ENCODE measurements around the gene AVEN.

The AVEN gene

GRCh38 chr15:33852570-33852969 lies 186.4 kb downstream of the AVEN start:
- H3K4me1 Mint-ChIP-seq: no peaks in the 10 kb centered on the region
- no peaks in the 10 kb centered on the region for H3K36me3 Mint-ChIP-seq
- H3K4me3 Mint-ChIP-seq: no peak overlapping the region
- no peak for ATAC-seq (ENCODE audit: low read depth)
- no peaks in the 10 kb centered on the region for H3K27me3 Mint-ChIP-seq
- no peak for DNase-seq (ENCODE audit: low spot score in 2 of 2)
- no peak overlapping the region for H3K27ac Mint-ChIP-seq
- no peaks in the 10 kb centered on the region for H3K9me3 Mint-ChIP-seq

GRCh38 chr15:33852094-33852493 lies 186.9 kb downstream of the AVEN start:
- Mint-ChIP-seq H3K27me3 (no peaks in the 10 kb centered on the region), H3K4me1 (no peaks in the 10 kb centered on the region), H3K9me3 (no peaks in the 10 kb centered on the region), H3K36me3 (no peaks in the 10 kb centered on the region), H3K4me3 (no peak overlapping the region), H3K27ac (no peak overlapping the region)
- DNase-seq (ENCODE audit: low spot score in 2 of 2): no peak
- no peak for ATAC-seq (ENCODE audit: low read depth)

DNA sequence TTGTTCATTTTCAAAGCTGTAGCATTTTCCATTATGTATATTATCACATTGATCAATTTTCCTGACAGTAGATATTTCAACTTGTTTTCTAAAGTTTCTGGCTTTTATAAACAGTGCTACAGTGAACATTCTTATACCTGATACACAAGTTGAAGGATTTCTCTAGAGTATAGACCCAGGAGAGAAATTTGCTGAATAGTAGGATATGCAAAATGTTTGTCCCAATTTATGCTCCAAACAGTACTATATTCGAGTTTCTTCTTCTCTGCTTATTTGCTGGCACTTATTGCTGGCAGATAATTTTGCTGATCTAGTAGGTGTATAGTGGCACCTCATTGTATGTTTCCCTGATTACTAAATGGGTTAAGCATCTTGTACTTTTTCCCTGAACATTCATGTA lies 187.9 kb downstream of the AVEN start:
- no peak overlapping the region for H3K4me3 Mint-ChIP-seq
- H3K4me1 Mint-ChIP-seq: no peaks in the 10 kb centered on the region
- DNase-seq (ENCODE audit: low spot score in 2 of 2) (no peak), ATAC-seq (ENCODE audit: low read depth) (no peak)
- H3K27me3 Mint-ChIP-seq: no peaks in the 10 kb centered on the region
- H3K36me3 Mint-ChIP-seq: no peaks in the 10 kb centered on the region
- H3K27ac Mint-ChIP-seq: no peak overlapping the region
- H3K9me3 Mint-ChIP-seq: no peaks in the 10 kb centered on the region

GRCh38 chr15:33848011-33848410 lies 191.0 kb downstream of the AVEN start:
- H3K27ac Mint-ChIP-seq: no peak overlapping the region
- ATAC-seq (ENCODE audit: low read depth): no peak
- no peaks in the 10 kb centered on the region for H3K36me3 Mint-ChIP-seq
- H3K27me3 Mint-ChIP-seq: no peaks in the 10 kb centered on the region
- H3K4me1 Mint-ChIP-seq: no peaks in the 10 kb centered on the region
- no peak overlapping the region for H3K4me3 Mint-ChIP-seq
- DNase-seq (ENCODE audit: low spot score in 2 of 2): no peak
- no peaks in the 10 kb centered on the region for H3K9me3 Mint-ChIP-seq

DNA sequence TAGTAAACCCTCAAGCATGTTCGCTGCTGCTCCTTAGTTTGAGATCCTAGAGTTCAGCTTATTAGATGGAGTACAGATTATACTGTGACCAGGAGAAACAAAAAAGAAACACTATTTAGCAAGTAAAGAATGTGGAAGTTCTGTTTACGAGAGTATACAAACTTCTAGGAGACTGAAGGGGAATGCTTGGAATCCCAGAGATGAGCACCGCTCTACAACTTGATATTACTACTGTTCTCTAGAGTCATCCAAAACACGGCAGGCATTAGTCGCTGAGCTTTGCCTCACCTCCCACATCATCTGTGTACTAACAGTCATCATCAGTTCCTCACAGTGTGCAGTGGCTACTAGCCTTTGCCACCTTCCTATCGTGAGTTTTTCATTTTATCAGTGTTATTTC lies 192.1 kb downstream of the AVEN start:
- H3K9me3 Mint-ChIP-seq: no peaks in the 10 kb centered on the region
- no peak overlapping the region for H3K4me3 Mint-ChIP-seq
- no peak overlapping the region for H3K27ac Mint-ChIP-seq
- H3K36me3 Mint-ChIP-seq: no peaks in the 10 kb centered on the region
- DNase-seq (ENCODE audit: low spot score in 2 of 2): no peak
- H3K4me1 Mint-ChIP-seq: no peaks in the 10 kb centered on the region
- no peak for ATAC-seq (ENCODE audit: low read depth)
- H3K27me3 Mint-ChIP-seq: no peaks in the 10 kb centered on the region

DNA sequence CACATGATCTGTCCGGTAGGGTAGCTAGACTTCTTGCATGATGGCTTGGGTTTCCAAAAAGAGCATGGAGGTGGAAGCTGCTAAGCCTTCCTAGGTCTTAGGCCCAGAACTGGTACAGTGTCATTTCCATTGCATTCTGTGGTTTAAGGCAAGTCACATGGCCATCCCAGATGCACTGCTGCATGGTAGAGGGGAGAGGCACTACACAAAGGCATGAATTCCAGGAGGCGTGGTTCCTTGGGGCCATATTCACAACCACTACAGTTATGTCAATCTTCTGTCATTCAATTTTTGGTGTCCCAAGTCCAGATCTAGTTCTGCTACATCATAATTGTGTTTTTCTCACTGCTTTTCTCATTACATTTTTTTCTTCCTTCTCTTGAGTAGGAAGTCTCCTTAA lies 192.9 kb downstream of the AVEN start:
- H3K4me3 Mint-ChIP-seq: no peak overlapping the region
- ATAC-seq (ENCODE audit: low read depth) (no peak), DNase-seq (ENCODE audit: low spot score in 2 of 2) (no peak)
- H3K27ac Mint-ChIP-seq: no peak overlapping the region
- H3K27me3 Mint-ChIP-seq: peaks cover 2% of the 10 kb centered on the region
- H3K4me1 Mint-ChIP-seq: no peaks in the 10 kb centered on the region
- H3K9me3 Mint-ChIP-seq: no peaks in the 10 kb centered on the region
- no peaks in the 10 kb centered on the region for H3K36me3 Mint-ChIP-seq

DNA sequence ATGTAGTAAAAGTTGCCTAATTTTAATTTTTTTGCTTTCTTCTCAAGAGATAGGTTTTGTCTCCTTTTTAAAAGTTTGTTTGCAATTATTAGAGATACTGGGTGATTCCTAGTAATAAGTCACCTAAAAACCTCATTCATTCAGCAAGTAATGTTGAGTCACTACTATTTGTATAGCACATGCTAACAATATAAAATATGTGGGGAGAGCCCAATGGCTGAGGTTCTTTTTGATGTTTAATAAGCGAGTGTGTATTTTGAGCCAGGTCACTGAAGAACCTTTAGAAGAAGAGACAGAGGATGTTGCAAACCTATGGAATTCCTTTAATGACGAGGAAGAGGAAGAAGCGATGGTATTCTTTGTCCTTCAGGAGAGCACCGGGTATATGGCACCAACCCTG lies 194.4 kb downstream of the AVEN start:
- H3K27ac Mint-ChIP-seq: no peak overlapping the region
- peaks cover 6% of the 10 kb centered on the region for H3K27me3 Mint-ChIP-seq
- no peaks in the 10 kb centered on the region for H3K4me1 Mint-ChIP-seq
- no peak for ATAC-seq (ENCODE audit: low read depth)
- no peaks in the 10 kb centered on the region for H3K36me3 Mint-ChIP-seq
- H3K9me3 Mint-ChIP-seq: no peaks in the 10 kb centered on the region
- no peak for DNase-seq (ENCODE audit: low spot score in 2 of 2)
- H3K4me3 Mint-ChIP-seq: no peak overlapping the region

DNA sequence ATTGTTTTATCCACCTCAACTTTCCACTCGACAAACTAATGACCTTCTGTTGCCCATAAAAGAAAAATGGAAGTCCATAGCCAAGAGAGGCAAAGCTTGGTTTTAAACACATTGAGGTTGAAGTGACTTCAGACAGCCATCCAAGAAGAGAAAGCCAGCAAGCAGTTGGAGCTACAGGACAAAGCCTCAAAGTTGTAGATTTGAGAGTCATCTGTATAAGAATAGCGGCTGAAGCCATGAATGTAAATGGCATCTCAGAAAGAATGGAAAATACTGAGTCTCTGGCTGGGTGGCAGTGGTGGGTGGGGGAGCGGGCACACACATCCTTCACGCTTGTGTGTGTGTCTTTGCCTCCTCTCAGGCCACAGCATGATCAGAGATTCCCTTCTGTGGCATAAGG lies 194.8 kb downstream of the AVEN start:
- peaks cover 7% of the 10 kb centered on the region for H3K27me3 Mint-ChIP-seq
- DNase-seq (ENCODE audit: low spot score in 2 of 2): no peak
- no peaks in the 10 kb centered on the region for H3K36me3 Mint-ChIP-seq
- H3K27ac Mint-ChIP-seq: no peak overlapping the region
- no peak overlapping the region for H3K4me3 Mint-ChIP-seq
- no peaks in the 10 kb centered on the region for H3K9me3 Mint-ChIP-seq
- no peak for ATAC-seq (ENCODE audit: low read depth)
- H3K4me1 Mint-ChIP-seq: no peaks in the 10 kb centered on the region

GRCh38 chr15:33840615-33841014 lies 198.4 kb downstream of the AVEN start:
- Mint-ChIP-seq H3K27ac (no peak overlapping the region), H3K36me3 (no peaks in the 10 kb centered on the region), H3K27me3 (peaks cover 7% of the 10 kb centered on the region), H3K9me3 (no peaks in the 10 kb centered on the region), H3K4me1 (no peaks in the 10 kb centered on the region), H3K4me3 (no peak overlapping the region)
- DNase-seq (ENCODE audit: low spot score in 2 of 2) (no peak), ATAC-seq (ENCODE audit: low read depth) (no peak)

- DNase-seq (ENCODE audit: low spot score in 2 of 2) (no peak), ATAC-seq (ENCODE audit: low read depth) (no peak)
- H3K27me3 Mint-ChIP-seq: peaks cover 7% of the 10 kb centered on the region
- H3K27ac Mint-ChIP-seq: no peak overlapping the region
- no peaks in the 10 kb centered on the region for H3K36me3 Mint-ChIP-seq
- no peaks in the 10 kb centered on the region for H3K9me3 Mint-ChIP-seq
- no peak overlapping the region for H3K4me3 Mint-ChIP-seq
- H3K4me1 Mint-ChIP-seq: no peaks in the 10 kb centered on the region
Measured at GRCh38 chr15:33839540-33839939, 199.5 kb downstream of the AVEN start.

DNA sequence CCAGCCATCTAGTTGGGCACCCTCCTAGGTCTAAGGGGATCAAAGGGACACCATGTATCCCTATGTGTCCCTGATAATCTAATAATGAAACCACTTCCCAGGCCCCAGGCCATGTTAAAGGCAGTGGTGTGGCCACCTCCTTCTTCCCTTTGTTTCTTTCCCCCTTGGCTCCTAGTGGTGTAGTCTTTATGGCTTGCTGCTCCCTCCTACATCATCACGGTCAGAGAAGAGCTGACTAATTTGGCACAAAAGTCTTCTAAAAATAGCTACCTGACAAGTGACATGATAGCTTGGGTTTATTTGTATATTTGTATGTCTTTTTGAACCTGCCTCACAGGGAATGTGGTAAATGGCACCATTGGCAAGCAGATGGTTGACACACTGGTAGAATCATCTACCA lies 201.7 kb downstream of the AVEN start:
- no peak overlapping the region for H3K4me3 Mint-ChIP-seq
- DNase-seq (ENCODE audit: low spot score in 2 of 2) (no peak), ATAC-seq (ENCODE audit: low read depth) (no peak)
- H3K9me3 Mint-ChIP-seq: no peaks in the 10 kb centered on the region
- H3K27me3 Mint-ChIP-seq: peaks cover 9% of the 10 kb centered on the region
- no peaks in the 10 kb centered on the region for H3K4me1 Mint-ChIP-seq
- no peak overlapping the region for H3K27ac Mint-ChIP-seq
- no peaks in the 10 kb centered on the region for H3K36me3 Mint-ChIP-seq

GRCh38 chr15:33834892-33835743 lies 203.9 kb downstream of the AVEN start:
- Mint-ChIP-seq H3K27me3 (peaks cover 7% of the 10 kb centered on the region), H3K4me3 (no peak overlapping the region), H3K9me3 (no peaks in the 10 kb centered on the region), H3K4me1 (no peaks in the 10 kb centered on the region), H3K36me3 (no peaks in the 10 kb centered on the region), H3K27ac (no peak overlapping the region)
- ATAC-seq (ENCODE audit: low read depth) (no peak), DNase-seq (ENCODE audit: low spot score in 2 of 2) (no peak)

GRCh38 chr15:33831646-33832045 lies 207.4 kb downstream of the AVEN start:
- Mint-ChIP-seq H3K9me3 (no peaks in the 10 kb centered on the region), H3K4me3 (no peak overlapping the region), H3K27me3 (peaks cover 1% of the 10 kb centered on the region), H3K27ac (no peak overlapping the region), H3K36me3 (no peaks in the 10 kb centered on the region), H3K4me1 (no peaks in the 10 kb centered on the region)
- ATAC-seq (ENCODE audit: low read depth) (no peak), DNase-seq (ENCODE audit: low spot score in 2 of 2) (no peak)

GRCh38 chr15:33830351-33830750 lies 208.7 kb downstream of the AVEN start:
- Mint-ChIP-seq H3K36me3 (no peaks in the 10 kb centered on the region), H3K4me1 (no peaks in the 10 kb centered on the region), H3K9me3 (no peaks in the 10 kb centered on the region), H3K27ac (no peak overlapping the region), H3K4me3 (no peak overlapping the region), H3K27me3 (peaks cover 3% of the 10 kb centered on the region)
- no peak for DNase-seq (ENCODE audit: low spot score in 2 of 2)
- no peak for ATAC-seq (ENCODE audit: low read depth)

DNA sequence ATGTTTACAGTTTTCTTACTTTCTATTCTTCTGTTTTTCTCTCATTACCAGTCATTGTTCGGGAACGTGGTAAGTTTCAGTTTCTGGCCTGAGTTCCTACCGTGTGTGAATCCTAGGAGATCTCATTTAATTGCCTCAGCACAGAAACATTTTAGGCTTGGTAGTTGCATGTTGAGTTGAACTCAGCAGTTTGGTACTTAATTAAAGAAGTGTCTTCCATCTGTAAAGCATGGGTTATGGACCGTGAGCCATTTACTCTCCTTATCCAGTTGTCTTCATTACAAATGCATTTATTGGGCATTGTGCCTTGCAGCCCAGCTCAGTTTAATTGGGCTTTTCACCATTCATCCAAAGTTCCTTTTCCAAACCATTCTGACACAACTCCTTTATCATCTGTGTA lies 212.8 kb downstream of the AVEN start:
- Mint-ChIP-seq H3K4me3 (no peak overlapping the region), H3K36me3 (no peaks in the 10 kb centered on the region), H3K27ac (no peak overlapping the region), H3K9me3 (no peaks in the 10 kb centered on the region), H3K27me3 (peaks cover 5% of the 10 kb centered on the region), H3K4me1 (no peaks in the 10 kb centered on the region)
- ATAC-seq (ENCODE audit: low read depth) (no peak), DNase-seq (ENCODE audit: low spot score in 2 of 2) (no peak)

Measured in memory B cell (primary cell).